Stimulated activated CD8-positive, alpha-beta memory T cell treated with anti-CD3 and anti-CD28 coated beads, Interleukin-7, amount 100 ng/mL, for 4 hours (primary cell): ENCODE measurements around the gene CLEC5A.
A peak's percentile ranks its signal among the peaks of the same experiment; 100 is the strongest.
"Not testable (repeated sequence)": the region's sequence is repeated elsewhere in the genome, so short reads cannot be mapped to it uniquely, and the experiment has no call there.

Experiments used
- DNase-seq, 2 donors: peaks; one replicate each; pipeline ENCODE4 v3.0.0-alpha.2; 2020; ENCODE audit warnings: low read depth in 2 of 2

CLEC5A gene

GRCh38 chr7:141946796-141947195 is at the start of gene CLEC5A:
Gene CLEC5A, minus strand, starts transcription at chr7:141946974. Its CDS starts 682 bp downstream, at chr7:141946292.
- DNase-seq, result no peak

GRCh38 chr7:141993354-141993753 is 46.6 kb upstream of the CLEC5A start:
- DNase-seq, result no peak

- no peak for DNase-seq
These were observed 45.9 kb upstream of the CLEC5A start for GRCh38 chr7:141992688-141993087.

GRCh38 chr7:141992156-141992555 is 45.4 kb upstream of the CLEC5A start:
- DNase-seq, result no peak

- DNase-seq, result no peak
These were observed 44.4 kb upstream of the CLEC5A start for GRCh38 chr7:141991140-141991539.

GRCh38 chr7:141990011-141990725 is 43.4 kb upstream of the CLEC5A start:
- no peak for DNase-seq

- not testable (repeated sequence) for DNase-seq
These were observed 41.0 kb upstream of the CLEC5A start for GRCh38 chr7:141987803-141988202.

GRCh38 chr7:141986923-141987322 is 40.1 kb upstream of the CLEC5A start:
- no peak for DNase-seq

GRCh38 chr7:141985926-141986325 is 39.2 kb upstream of the CLEC5A start:
- DNase-seq, result not testable (repeated sequence)

GRCh38 chr7:141979568-141979967 is 32.8 kb upstream of the CLEC5A start:
- DNase-seq, result no peak

GRCh38 chr7:141978351-141978750 is 31.6 kb upstream of the CLEC5A start:
- no peak for DNase-seq

GRCh38 chr7:141976524-141977245 is 29.9 kb upstream of the CLEC5A start:
- DNase-seq, result no peak

GRCh38 chr7:141975806-141976523 is 29.2 kb upstream of the CLEC5A start:
- peak; percentile 17 to 38 for DNase-seq

GRCh38 chr7:141974831-141975230 is 28.1 kb upstream of the CLEC5A start:
- DNase-seq, result no peak

- no peak for DNase-seq
These were observed 26.9 kb upstream of the CLEC5A start, which contains the start of gene TAS2R38 for GRCh38 chr7:141973673-141974072. Gene TAS2R38, minus strand, starts transcription at chr7:141973773. Its CDS starts 84 bp downstream, at chr7:141973689.

GRCh38 chr7:141960687-141961422 is 14.1 kb upstream of the CLEC5A start:
- DNase-seq, result no peak

- no peak for DNase-seq
These were observed 9.3 kb upstream of the CLEC5A start for GRCh38 chr7:141956084-141956483.

GRCh38 chr7:141954334-141954733 is 7.6 kb upstream of the CLEC5A start:
- no peak for DNase-seq

GRCh38 chr7:141952461-141952860 is 5.7 kb upstream of the CLEC5A start:
- no peak for DNase-seq

- DNase-seq, result no peak
These were observed 4.0 kb upstream of the CLEC5A start for GRCh38 chr7:141950806-141951205.

GRCh38 chr7:141949911-141950310 is 3.1 kb upstream of the CLEC5A start:
- no peak for DNase-seq

GRCh38 chr7:141949451-141949850 is 2.7 kb upstream of the CLEC5A start:
- DNase-seq, result no peak
